HepG2 (cell line): ENCODE data around the gene PARD3. TPM values are rescaled to one million over a fixed set of nuclear protein-coding genes. Genes with fewer than 3 reads are reported as not detected.

Experiments used
- CEBPB ChIP-seq: IDR thresholded peaks from 2 replicates; pipeline ENCODE4 v1.6.1; 2011; ENCODE audit warnings: low read depth, low read length, improper control_type of control experiment, borderline replicate concordance
- DNMT1 ChIP-seq: sonication (generic); formaldehyde crosslinking; IDR thresholded peaks from 2 replicates; pipeline ENCODE4 v1.5.1; 2020; ENCODE audit warnings: mild to moderate bottlenecking, missing genetic modification reagents
- DR1 ChIP-seq: sonication (generic); formaldehyde crosslinking; IDR thresholded peaks from 2 replicates; pipeline ENCODE4 v1.8.0; 2021; ENCODE audit warnings: mild to moderate bottlenecking, missing genetic modification reagents, inconsistent platforms
- FOSL2 ChIP-seq: sonication (generic); formaldehyde crosslinking; IDR thresholded peaks from 2 replicates; pipeline ENCODE4 v1.4.0; 2020; ENCODE audit warnings: missing genetic modification reagents
- FOXO1 ChIP-seq: sonication (generic); formaldehyde crosslinking; IDR thresholded peaks from 2 replicates; pipeline ENCODE4 v1.4.0; 2020; ENCODE audit warnings: missing genetic modification reagents
- HDAC1 ChIP-seq: sonication (generic); formaldehyde crosslinking; IDR thresholded peaks from 2 replicates; pipeline ENCODE4 v1.5.1; 2020; ENCODE audit warnings: mild to moderate bottlenecking, missing genetic modification reagents
- HDAC6 ChIP-seq: fragments of 200-600 bp; sonication (generic); IDR thresholded peaks from 2 replicates; pipeline ENCODE4 v1.7.0; 2017; ENCODE audit warnings: mild to moderate bottlenecking, antibody characterized with exemption, low read length, low read depth
- HNRNPUL1 ChIP-seq: fragments of 200-400 bp; formaldehyde crosslinking; IDR thresholded peaks from 2 replicates; pipeline ENCODE4 v1.6.1; 2017; ENCODE audit warnings: low read depth, mild to moderate bottlenecking, low read length, moderate library complexity
- MTF2 ChIP-seq: sonication (generic); formaldehyde crosslinking; IDR thresholded peaks from 2 replicates; pipeline ENCODE4 v1.5.0; 2020; ENCODE audit warnings: missing genetic modification reagents, borderline replicate concordance
- NR2C2 ChIP-seq: sonication (generic); formaldehyde crosslinking; IDR thresholded peaks from 2 replicates; pipeline ENCODE4 v1.4.0; 2020; ENCODE audit warnings: missing genetic modification reagents, mild to moderate bottlenecking, moderate library complexity, borderline replicate concordance
- POLR2AphosphoS5 ChIP-seq: IDR thresholded peaks from 2 replicates; pipeline ENCODE4 v1.6.1; 2012; ENCODE audit warnings: low read depth, low read length
- RXRA ChIP-seq: sonication (generic); formaldehyde crosslinking; IDR thresholded peaks from 2 replicates; pipeline ENCODE4 v1.5.1; 2020; ENCODE audit warnings: missing genetic modification reagents
- SNAI1 ChIP-seq: sonication (generic); formaldehyde crosslinking; IDR thresholded peaks from 2 replicates; pipeline ENCODE4 v1.5.0; 2020; ENCODE audit warnings: mild to moderate bottlenecking, missing genetic modification reagents, borderline replicate concordance
- SP140L ChIP-seq: sonication (generic); formaldehyde crosslinking; IDR thresholded peaks from 2 replicates; pipeline ENCODE4 v1.4.0; 2020; ENCODE audit warnings: missing genetic modification reagents, borderline replicate concordance
- SRSF9 ChIP-seq: fragments of 200-400 bp; formaldehyde crosslinking; IDR thresholded peaks from 2 replicates; pipeline ENCODE4 v1.6.1; 2018; ENCODE audit warnings: borderline replicate concordance, mild to moderate bottlenecking, low read depth, low read length; ENCODE audit not compliant: insufficient read depth, poor library complexity, severe bottlenecking
- TCF7 ChIP-seq: sonication (generic); IDR thresholded peaks from 2 replicates; pipeline ENCODE4 v1.6.1; 2016; ENCODE audit warnings: antibody characterized with exemption, low read depth
- TCF7L2 ChIP-seq: IDR thresholded peaks from 2 replicates; pipeline ENCODE4 v1.6.1; 2011; ENCODE audit warnings: mild to moderate bottlenecking, low read depth, low read length, moderate library complexity
- ZBTB38 ChIP-seq: sonication (generic); formaldehyde crosslinking; IDR thresholded peaks from 2 replicates; pipeline ENCODE4 v1.5.1; 2020; ENCODE audit warnings: mild to moderate bottlenecking, missing genetic modification reagents
- ZNF282 ChIP-seq: fragments of 450-650 bp; IDR thresholded peaks from 2 replicates; pipeline ENCODE4 v1.6.1; 2018; ENCODE audit not compliant: partially characterized antibody
- ZNF326 ChIP-seq: sonication (generic); formaldehyde crosslinking; IDR thresholded peaks from 2 replicates; pipeline ENCODE4 v1.4.0; 2020; ENCODE audit warnings: missing genetic modification reagents, borderline replicate concordance
- ZNF331 ChIP-seq: sonication (generic); formaldehyde crosslinking; IDR thresholded peaks from 2 replicates; pipeline ENCODE4 v1.4.0; 2020; ENCODE audit warnings: missing genetic modification reagents
- ZNF354B ChIP-seq: sonication (generic); formaldehyde crosslinking; IDR thresholded peaks from 2 replicates; pipeline ENCODE4 v1.8.0; 2022; ENCODE audit warnings: mild to moderate bottlenecking, missing genetic modification reagents
- ZNF530 ChIP-seq: sonication (generic); formaldehyde crosslinking; IDR thresholded peaks from 2 replicates; pipeline ENCODE4 v1.5.0; 2020; ENCODE audit warnings: low read depth, mild to moderate bottlenecking, missing genetic modification reagents
- ZNF543 ChIP-seq: sonication (generic); formaldehyde crosslinking; IDR thresholded peaks from 2 replicates; pipeline ENCODE4 v1.4.0; 2020; ENCODE audit warnings: mild to moderate bottlenecking, missing genetic modification reagents
- polyA plus RNA-seq, 8 experiments: library from polyadenylated mRNA; depleted of rRNA in 3 of 8; stranded (reverse) in 7 of 8; unstranded in 1 of 8; fragments of >200 nt; fragmentation: Illumina TruSeq in 4 of 8; extraction: Trizol in 4 of 8; gene quantifications; 2 replicates each; pipeline versions ENCODE4 v1.2.1 to v1.2.3, GENCODE V29; 2011 to 2016; ENCODE audit warnings: low read depth in 4 of 8, missing spikeins in 1 of 8, mixed read lengths in 1 of 8; ENCODE audit not compliant: insufficient read depth in 1 of 8
- total RNA-seq, 5 experiments: library from RNA; depleted of rRNA; stranded (reverse); fragments of >200 nt; fragmentation: Illumina TruSeq; extraction: Trizol; gene quantifications; 2 replicates each; pipeline ENCODE4 v1.2.3, GENCODE V29; 2016; ENCODE audit warnings: low read depth in 1 of 5
- TF ChIP-seq, protein P1 (sequence below): sonication (generic); formaldehyde crosslinking; IDR thresholded peaks from 2 replicates; pipeline ENCODE4 v1.5.1; 2020; ENCODE audit warnings: mild to moderate bottlenecking, moderate library complexity, missing genetic modification reagents
- TF ChIP-seq, protein P2 (sequence below): IDR thresholded peaks from 2 replicates; pipeline ENCODE4 v1.6.1; 2016; ENCODE audit warnings: missing genetic modification reagents, missing compliant biosample characterization
- TF ChIP-seq, protein P3 (sequence below): sonication (generic); formaldehyde crosslinking; IDR thresholded peaks from 2 replicates; pipeline ENCODE4 v1.5.1; 2020; ENCODE audit warnings: missing genetic modification reagents, mild to moderate bottlenecking, borderline replicate concordance
- TF ChIP-seq, protein P4 (sequence below): sonication (generic); formaldehyde crosslinking; IDR thresholded peaks from 2 replicates; pipeline ENCODE4 v1.8.1; 2023; ENCODE audit warnings: mild to moderate bottlenecking, missing genetic modification reagents
- TF ChIP-seq, protein P5 (sequence below): IDR thresholded peaks from 2 replicates; pipeline ENCODE4 v1.6.1; 2016; ENCODE audit warnings: missing biosample characterization, missing genetic modification reagents, low read depth

PARD3 gene
- total and polyA plus RNA-seq, 2 of the 13 experiments (the other 11 are each of a cell fraction or from before 2014, with no cell fraction given): 40.9 to 60.0 TPM

DNA sequence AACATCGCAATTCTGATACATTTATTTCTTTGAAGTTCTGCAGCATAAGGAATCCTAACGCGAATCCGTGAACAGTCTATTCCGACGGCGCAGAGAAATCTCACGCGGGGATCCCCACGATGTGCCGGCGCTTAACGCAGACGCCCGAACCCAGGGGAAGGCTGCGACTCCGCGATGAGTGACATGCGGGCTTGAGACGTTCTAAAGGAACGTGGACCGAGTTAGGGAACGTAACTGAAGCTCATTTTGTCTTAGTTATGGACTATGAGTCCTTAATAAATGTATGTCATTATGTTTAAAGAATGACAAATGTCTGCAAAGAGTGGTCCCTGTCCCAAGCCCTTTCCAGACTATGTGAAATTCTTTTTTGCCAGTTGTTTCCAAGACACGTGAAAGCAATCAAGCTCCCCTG, 995 bp upstream of the PARD3 start (continued):
- TF ChIP-seq, protein P1, sequence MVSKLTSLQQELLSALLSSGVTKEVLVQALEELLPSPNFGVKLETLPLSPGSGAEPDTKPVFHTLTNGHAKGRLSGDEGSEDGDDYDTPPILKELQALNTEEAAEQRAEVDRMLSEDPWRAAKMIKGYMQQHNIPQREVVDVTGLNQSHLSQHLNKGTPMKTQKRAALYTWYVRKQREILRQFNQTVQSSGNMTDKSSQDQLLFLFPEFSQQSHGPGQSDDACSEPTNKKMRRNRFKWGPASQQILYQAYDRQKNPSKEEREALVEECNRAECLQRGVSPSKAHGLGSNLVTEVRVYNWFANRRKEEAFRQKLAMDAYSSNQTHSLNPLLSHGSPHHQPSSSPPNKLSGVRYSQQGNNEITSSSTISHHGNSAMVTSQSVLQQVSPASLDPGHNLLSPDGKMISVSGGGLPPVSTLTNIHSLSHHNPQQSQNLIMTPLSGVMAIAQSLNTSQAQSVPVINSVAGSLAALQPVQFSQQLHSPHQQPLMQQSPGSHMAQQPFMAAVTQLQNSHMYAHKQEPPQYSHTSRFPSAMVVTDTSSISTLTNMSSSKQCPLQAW: no peak
- TF ChIP-seq ZNF530 (no peak), TCF7 (no peak), RXRA (CRISPR knock-in tag) (no peak), SNAI1 (CRISPR knock-in tag) (no peak), ZNF331 (no peak), FOSL2 (CRISPR knock-in tag) (no peak), NR2C2 (CRISPR knock-in tag) (peak; percentile 10; the same call in 1 of the 2 replicates), DR1 (no peak), FOXO1 (CRISPR knock-in tag) (no peak), MTF2 (CRISPR knock-in tag) (no peak), TCF7L2 (no peak), CEBPB (no peak), ZNF282 (no peak), ZNF326 (CRISPR knock-in tag) (no peak), HDAC6 (no peak), ZBTB38 (peak; percentile 0; the same call in 1 of the 2 replicates), SP140L (CRISPR knock-in tag) (no peak), SRSF9 (no peak), HDAC1 (peak; percentile 19; the same call in 1 of the 2 replicates), DNMT1 (CRISPR knock-in tag) (no peak), ZNF354B (CRISPR knock-in tag) (no peak), ZNF543 (no peak), HNRNPUL1 (no peak), POLR2AphosphoS5 (no peak)
- TF ChIP-seq, protein P2, sequence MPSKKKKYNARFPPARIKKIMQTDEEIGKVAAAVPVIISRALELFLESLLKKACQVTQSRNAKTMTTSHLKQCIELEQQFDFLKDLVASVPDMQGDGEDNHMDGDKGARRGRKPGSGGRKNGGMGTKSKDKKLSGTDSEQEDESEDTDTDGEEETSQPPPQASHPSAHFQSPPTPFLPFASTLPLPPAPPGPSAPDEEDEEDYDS: no peak
- TF ChIP-seq, protein P3, sequence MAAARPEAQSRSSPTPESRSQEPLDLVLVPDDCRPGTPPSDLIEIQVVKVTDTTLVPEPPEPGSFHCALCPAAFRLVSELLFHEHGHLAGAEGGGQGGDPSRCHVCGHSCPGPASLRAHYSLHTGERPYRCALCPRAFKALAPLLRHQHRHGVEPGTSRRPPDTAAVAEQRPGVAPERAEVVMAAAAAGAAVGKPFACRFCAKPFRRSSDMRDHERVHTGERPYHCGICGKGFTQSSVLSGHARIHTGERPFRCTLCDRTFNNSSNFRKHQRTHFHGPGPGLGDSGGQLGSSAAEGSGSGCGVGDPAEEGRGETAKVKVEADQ (CRISPR knock-in tag): no peak
- TF ChIP-seq, protein P4, sequence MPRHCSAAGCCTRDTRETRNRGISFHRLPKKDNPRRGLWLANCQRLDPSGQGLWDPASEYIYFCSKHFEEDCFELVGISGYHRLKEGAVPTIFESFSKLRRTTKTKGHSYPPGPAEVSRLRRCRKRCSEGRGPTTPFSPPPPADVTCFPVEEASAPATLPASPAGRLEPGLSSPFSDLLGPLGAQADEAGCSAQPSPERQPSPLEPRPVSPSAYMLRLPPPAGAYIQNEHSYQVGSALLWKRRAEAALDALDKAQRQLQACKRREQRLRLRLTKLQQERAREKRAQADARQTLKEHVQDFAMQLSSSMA: 0 out of 2 replicates have a peak, but pooled peaks have one; percentile 57
- TF ChIP-seq, protein P5, sequence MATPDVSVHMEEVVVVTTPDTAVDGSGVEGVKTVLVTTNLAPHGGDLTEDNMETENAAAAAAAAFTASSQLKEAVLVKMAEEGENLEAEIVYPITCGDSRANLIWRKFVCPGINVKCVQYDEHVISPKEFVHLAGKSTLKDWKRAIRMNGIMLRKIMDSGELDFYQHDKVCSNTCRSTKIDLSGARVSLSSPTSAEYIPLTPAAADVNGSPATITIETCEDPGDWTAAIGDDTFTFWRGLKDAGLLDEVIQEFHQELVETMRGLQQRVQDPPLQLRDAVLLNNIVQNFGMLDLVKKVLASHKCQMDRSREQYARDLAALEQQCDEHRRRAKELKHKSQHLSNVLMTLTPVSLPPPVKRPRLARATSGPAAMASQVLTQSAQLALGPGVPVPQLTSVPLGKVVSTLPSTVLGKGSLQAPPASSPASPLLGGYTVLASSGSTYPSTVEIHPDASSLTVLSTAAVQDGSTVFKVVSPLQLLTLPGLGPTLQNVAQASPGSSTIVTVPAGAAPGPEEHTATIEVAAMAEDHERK (CRISPR knock-in tag): no peak
